ENCODE results near the gene DYDC2.
"Not testable (repeated sequence)": the region's sequence is repeated elsewhere in the genome, so short reads cannot be mapped to it uniquely, and the experiment has no call there.

The DYDC2 gene

GRCh38 chr10:80414142-80414895 lies 57.7 kb downstream of the DYDC2 start:
- DNase-seq: no peak

- no peak for DNase-seq
These were observed 59.3 kb downstream of the DYDC2 start for GRCh38 chr10:80415734-80416478.

GRCh38 chr10:80416479-80417098 lies 60.0 kb downstream of the DYDC2 start:
- peak in 6 of 14 donors; percentile 16 to 48 (median 34) for DNase-seq

- not testable (repeated sequence) for DNase-seq
These were observed 60.7 kb downstream of the DYDC2 start for GRCh38 chr10:80417256-80417655.
